Mucosa of gallbladder (tissue), 1 donor: ENCODE measurements around the gene CSK. TPM values are rescaled to one million over a fixed set of nuclear protein-coding genes. Genes with fewer than 3 reads are reported as not detected.
"Not testable (repeated sequence)": the region's sequence is repeated elsewhere in the genome, so short reads cannot be mapped to it uniquely, and the experiment has no call there.

Experiments used
- DNase-seq: peaks from one replicate; pipeline ENCODE4 v3.0.0-alpha.2; 2020; ENCODE audit warnings: low spot score
- total RNA-seq: library from RNA; stranded (reverse); gene quantifications from one replicate; pipeline ENCODE4 v1.2.1, GENCODE V29; 2021
- donor health status: DM: no; HTN: no; CAD: no.

Gene CSK
- 74.2 TPM for total RNA-seq

GRCh38 chr15:74781431-74782258 is at the start of gene CSK:
TSS of gene CSK (plus strand) at chr15:74782080. CDS start at chr15:74798298, 16,218 bp downstream.
- peak; percentile 67 for DNase-seq

- no peak for DNase-seq
Observed at GRCh38 chr15:74732846-74733245, 49.0 kb upstream of the CSK start.

- DNase-seq = no peak
Observed at GRCh38 chr15:74733269-74733668, 48.6 kb upstream of the CSK start.

GRCh38 chr15:74735305-74735704 is 46.6 kb upstream of the CSK start:
- DNase-seq = no peak

GRCh38 chr15:74738239-74738638 is 43.6 kb upstream of the CSK start:
- DNase-seq = not testable (repeated sequence)

- DNase-seq = no peak
Observed at GRCh38 chr15:74742422-74742821, 39.5 kb upstream of the CSK start.

- DNase-seq = no peak
Observed at GRCh38 chr15:74746389-74746788, 35.5 kb upstream of the CSK start.

GRCh38 chr15:74748322-74748946 is 33.4 kb upstream of the CSK start, which contains the start of gene CYP1A2:
TSS of gene CYP1A2 (plus strand) at chr15:74748845. CDS start at chr15:74749739, 894 bp downstream.
- DNase-seq = no peak

- no peak for DNase-seq
Observed at GRCh38 chr15:74749832-74750231, 32.0 kb upstream of the CSK start.

GRCh38 chr15:74750751-74751150 is 31.1 kb upstream of the CSK start:
- DNase-seq = no peak

- DNase-seq = no peak
Observed at GRCh38 chr15:74752011-74752410, 29.9 kb upstream of the CSK start.

- no peak for DNase-seq
Observed at GRCh38 chr15:74752531-74752930, 29.3 kb upstream of the CSK start.

GRCh38 chr15:74754593-74755215 is 27.2 kb upstream of the CSK start:
- DNase-seq = no peak

GRCh38 chr15:74758736-74759135 is 23.1 kb upstream of the CSK start:
- no peak for DNase-seq

GRCh38 chr15:74762791-74763150 is 19.1 kb upstream of the CSK start:
- DNase-seq = no peak

- no peak for DNase-seq
Observed at GRCh38 chr15:74763416-74763815, 18.5 kb upstream of the CSK start.

- DNase-seq = no peak
Observed at GRCh38 chr15:74767167-74768098, 14.4 kb upstream of the CSK start.

- no peak for DNase-seq
Observed at GRCh38 chr15:74768099-74768770, 13.6 kb upstream of the CSK start.

GRCh38 chr15:74768771-74769342 is 13.0 kb upstream of the CSK start:
- DNase-seq = no peak

GRCh38 chr15:74769463-74770025 is 12.3 kb upstream of the CSK start:
- DNase-seq = no peak
